Sigmoid colon (tissue), 7 donors: ENCODE data around the gene MVB12B. TPM values are rescaled to one million over a fixed set of nuclear protein-coding genes. Genes with fewer than 3 reads are reported as not detected.

ENCODE experiments used
- DNase-seq: peaks from one replicate; pipeline ENCODE4 v3.0.0-alpha.2; 2019
- H3K27ac ChIP-seq, 4 donors: fragments of 200-600 bp; sonication (generic); one replicate each; pipeline ENCODE4 v1.5.1; 2016 to 2019; ENCODE audit warnings: mild to moderate bottlenecking in 1 of 4
- H3K27me3 ChIP-seq, 3 donors: fragments of 200-600 bp; sonication (generic); one replicate each; pipeline ENCODE4 v1.5.1; 2019; ENCODE audit warnings: mild to moderate bottlenecking in 1 of 3
- H3K36me3 ChIP-seq, 4 donors: fragments of 200-600 bp; sonication (generic); one replicate each; pipeline ENCODE4 v1.5.1; 2016 to 2019
- H3K4me1 ChIP-seq, 4 donors: fragments of 200-600 bp; sonication (generic); one replicate each; pipeline ENCODE4 v1.5.1; 2017 to 2019
- H3K4me3 ChIP-seq, 4 donors: fragments of 200-600 bp; sonication (generic); one replicate each; pipeline ENCODE4 v1.5.1; 2017 to 2019; ENCODE audit warnings: mild to moderate bottlenecking in 2 of 4, moderate library complexity in 1 of 4
- H3K9me3 ChIP-seq, 4 donors: fragments of 200-600 bp in 3 of 4; sonication (generic) in 3 of 4; one replicate each; pipeline versions ENCODE4 v1.5.1 to v1.6.1; 2013 to 2019
- EP300 ChIP-seq, 4 donors: sonication (generic); formaldehyde crosslinking; IDR thresholded peaks; one replicate each; pipeline ENCODE4 v1.6.1; 2017; ENCODE audit warnings: antibody characterized with exemption in 4 of 4
- POLR2A ChIP-seq, 2 donors: fragments of 450-650 bp; IDR thresholded peaks; one replicate each; pipeline ENCODE4 v1.6.1; 2016; ENCODE audit warnings: antibody characterized with exemption in 2 of 2, mild to moderate bottlenecking in 2 of 2, moderate library complexity in 2 of 2
- POLR2AphosphoS5 ChIP-seq, 4 donors: sonication (generic); formaldehyde crosslinking; IDR thresholded peaks; one replicate each; pipeline ENCODE4 v1.6.1; 2017; ENCODE audit warnings: antibody characterized with exemption in 4 of 4
- WGBS, 2 donors: extraction: QIAGEN DNeasy Blood & Tissue Kit; methylation state at CpG; one replicate each; pipeline ENCODE4 v1.1.7; 2013; 5-methylcytosine and 5-hydroxymethylcytosine counted together
- intact Hi-C: fragments of 100-400 bp; cut with DNase I; formaldehyde crosslinking; loops from one replicate; pipeline ENCODE4 v1.15.1; 2023
- polyA plus RNA-seq, 3 donors: library from polyadenylated mRNA; stranded (reverse); fragments of 200-250 nt; gene quantifications; one replicate each; pipeline ENCODE4 v1.2.3, GENCODE V29; 2013
- total RNA-seq, 4 donors: library from RNA; depleted of rRNA; stranded (reverse); fragments of >200 nt; gene quantifications; one replicate each; pipeline ENCODE4 v1.1.0, GENCODE V29; 2016
- TF ChIP-seq, protein P1 (sequence below), 4 experiments: fragments of 450-650 bp in 3 of 4; fragments of 200-600 bp in 1 of 4; IDR thresholded peaks; one replicate each; pipeline ENCODE4 v1.5.1; 2016 to 2019; ENCODE audit warnings: antibody characterized with exemption in 4 of 4, mild to moderate bottlenecking in 3 of 4, moderate library complexity in 2 of 4
- donor health status: healthy with polysubstance abuse.
- donor health status: Bipolar disorder and iron deficiency.
- donor health status: healthy.

Gene MVB12B
- total and polyA plus RNA-seq, 7 donors, result 5.1 to 14.4 (median 12.2) TPM

DNA sequence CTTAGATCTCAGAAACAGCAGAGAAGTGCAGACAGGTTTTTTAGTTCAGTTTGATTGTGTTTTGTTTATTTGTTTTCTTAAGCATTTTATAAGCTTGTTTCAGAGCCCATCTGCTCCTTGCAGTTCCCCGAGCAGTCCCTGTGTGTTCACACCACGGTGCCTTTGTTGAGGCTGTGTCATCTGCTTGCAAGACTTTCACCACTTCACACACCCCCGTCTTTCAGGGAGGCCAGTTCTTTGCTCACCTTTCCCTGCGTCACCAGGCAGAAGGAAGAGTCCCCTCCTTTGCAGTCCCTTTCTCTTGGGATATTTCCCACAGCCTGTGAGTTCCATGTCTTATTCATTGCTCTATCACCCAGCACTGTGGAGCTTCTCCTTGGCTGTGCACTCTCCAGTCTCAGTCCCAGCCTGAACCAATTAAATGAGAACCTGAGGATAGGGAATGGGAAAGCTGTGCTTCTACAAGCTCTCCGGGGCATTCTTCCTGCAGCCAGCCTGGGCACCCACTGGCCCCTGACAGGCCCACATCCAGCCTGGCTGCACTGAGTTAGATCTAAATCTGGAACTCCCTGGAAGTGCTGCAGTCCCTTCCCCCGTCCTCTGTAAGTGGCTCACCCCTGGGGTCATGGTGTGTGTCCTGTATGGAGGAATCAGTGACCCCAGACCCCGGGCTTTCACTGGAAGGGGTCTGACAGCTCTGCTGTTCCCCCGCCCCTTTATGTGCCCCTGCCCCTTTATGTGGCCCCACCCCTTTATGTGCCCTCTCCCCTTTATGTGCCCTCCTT is 5.5 kb downstream of the MVB12B start:
- TF ChIP-seq POLR2AphosphoS5 (IDR thresholded peaks at IDR 0.05) (no peak), EP300 (IDR thresholded peaks at IDR 0.05) (no peak), POLR2A (IDR thresholded peaks at IDR 0.05) (no peak)
- TF ChIP-seq, protein P1, sequence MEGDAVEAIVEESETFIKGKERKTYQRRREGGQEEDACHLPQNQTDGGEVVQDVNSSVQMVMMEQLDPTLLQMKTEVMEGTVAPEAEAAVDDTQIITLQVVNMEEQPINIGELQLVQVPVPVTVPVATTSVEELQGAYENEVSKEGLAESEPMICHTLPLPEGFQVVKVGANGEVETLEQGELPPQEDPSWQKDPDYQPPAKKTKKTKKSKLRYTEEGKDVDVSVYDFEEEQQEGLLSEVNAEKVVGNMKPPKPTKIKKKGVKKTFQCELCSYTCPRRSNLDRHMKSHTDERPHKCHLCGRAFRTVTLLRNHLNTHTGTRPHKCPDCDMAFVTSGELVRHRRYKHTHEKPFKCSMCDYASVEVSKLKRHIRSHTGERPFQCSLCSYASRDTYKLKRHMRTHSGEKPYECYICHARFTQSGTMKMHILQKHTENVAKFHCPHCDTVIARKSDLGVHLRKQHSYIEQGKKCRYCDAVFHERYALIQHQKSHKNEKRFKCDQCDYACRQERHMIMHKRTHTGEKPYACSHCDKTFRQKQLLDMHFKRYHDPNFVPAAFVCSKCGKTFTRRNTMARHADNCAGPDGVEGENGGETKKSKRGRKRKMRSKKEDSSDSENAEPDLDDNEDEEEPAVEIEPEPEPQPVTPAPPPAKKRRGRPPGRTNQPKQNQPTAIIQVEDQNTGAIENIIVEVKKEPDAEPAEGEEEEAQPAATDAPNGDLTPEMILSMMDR (IDR thresholded peaks at IDR 0.05), result no peak
- no peak overlapping the region for H3K27ac ChIP-seq
- H3K27me3 ChIP-seq, result no peaks in the 10 kb centered on the region
- WGBS, 2 donors, result 70 to 80% methylated on average over 8 of the region's 8 CpGs
- H3K4me3 ChIP-seq, result no peak overlapping the region
- intact Hi-C loops, result no loop called here
- peaks cover 0 to 54% (median 32%) of the 10 kb centered on the region in 4 donors for H3K4me1 ChIP-seq
- no peak for DNase-seq
- no peaks in the 10 kb centered on the region for H3K36me3 ChIP-seq
- no peaks in the 10 kb centered on the region for H3K9me3 ChIP-seq

DNA sequence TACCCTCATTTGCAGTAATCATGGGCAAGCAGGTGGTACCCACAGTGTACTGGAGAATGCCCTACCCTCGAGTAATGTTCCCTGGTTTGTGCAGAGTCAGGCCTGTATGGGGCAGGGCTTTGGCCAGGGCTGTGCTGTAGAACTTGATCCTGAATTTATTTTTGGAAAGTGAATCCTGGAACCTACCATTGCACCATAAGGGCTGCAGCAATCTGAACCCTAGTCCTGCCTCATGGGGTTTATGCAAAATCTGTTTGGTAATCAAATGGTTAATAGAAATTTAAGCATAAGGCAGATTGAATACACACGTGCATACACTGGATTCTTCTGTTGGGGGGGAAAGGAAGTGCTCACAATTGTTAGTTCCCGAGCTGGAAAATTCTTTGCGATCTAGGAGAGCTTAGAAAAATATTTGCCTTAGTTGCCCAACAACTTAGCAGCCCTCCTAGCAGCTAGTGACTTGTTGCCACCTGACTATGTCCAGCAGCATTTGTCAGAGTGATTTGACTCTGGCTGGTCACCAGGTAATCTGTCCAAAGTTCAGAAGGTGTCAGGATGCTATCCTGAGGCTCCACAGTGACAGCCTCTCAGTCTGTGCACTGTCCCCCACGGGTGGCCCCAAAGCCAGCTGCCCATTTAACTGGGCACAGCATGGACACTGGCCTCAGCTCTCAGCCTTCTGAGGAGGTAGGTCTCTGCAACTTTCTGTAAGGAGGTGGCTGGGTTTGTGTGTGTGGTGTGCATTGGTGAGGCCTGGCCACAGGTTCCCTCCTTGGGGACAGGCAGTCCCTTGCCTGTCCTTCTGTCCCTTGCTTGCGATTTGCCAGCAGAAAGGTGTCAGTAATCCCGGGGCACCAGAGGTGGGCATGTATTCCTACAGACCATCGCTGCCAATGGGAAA is 8.3 kb downstream of the MVB12B start:
- Histone ChIP-seq H3K36me3 (no peaks in the 10 kb centered on the region), H3K27me3 (no peaks in the 10 kb centered on the region), H3K9me3 (no peaks in the 10 kb centered on the region), H3K4me3 (no peak overlapping the region), H3K4me1 (peaks cover 0 to 41% (median 25%) of the 10 kb centered on the region in 4 donors), H3K27ac (peak overlapping the region in 3 of 4 donors; percentile 20 to 66 (median 26))
- intact Hi-C loops, result no loop called here
- TF ChIP-seq POLR2A (IDR thresholded peaks at IDR 0.05) (no peak), EP300 (IDR thresholded peaks at IDR 0.05) (no peak), POLR2AphosphoS5 (IDR thresholded peaks at IDR 0.05) (no peak)
- TF ChIP-seq, protein P1 (IDR thresholded peaks at IDR 0.05), result no peak
- no peak for DNase-seq
- WGBS, 2 donors, result 43 to 58% methylated on average over 8 of the region's 8 CpGs

DNA sequence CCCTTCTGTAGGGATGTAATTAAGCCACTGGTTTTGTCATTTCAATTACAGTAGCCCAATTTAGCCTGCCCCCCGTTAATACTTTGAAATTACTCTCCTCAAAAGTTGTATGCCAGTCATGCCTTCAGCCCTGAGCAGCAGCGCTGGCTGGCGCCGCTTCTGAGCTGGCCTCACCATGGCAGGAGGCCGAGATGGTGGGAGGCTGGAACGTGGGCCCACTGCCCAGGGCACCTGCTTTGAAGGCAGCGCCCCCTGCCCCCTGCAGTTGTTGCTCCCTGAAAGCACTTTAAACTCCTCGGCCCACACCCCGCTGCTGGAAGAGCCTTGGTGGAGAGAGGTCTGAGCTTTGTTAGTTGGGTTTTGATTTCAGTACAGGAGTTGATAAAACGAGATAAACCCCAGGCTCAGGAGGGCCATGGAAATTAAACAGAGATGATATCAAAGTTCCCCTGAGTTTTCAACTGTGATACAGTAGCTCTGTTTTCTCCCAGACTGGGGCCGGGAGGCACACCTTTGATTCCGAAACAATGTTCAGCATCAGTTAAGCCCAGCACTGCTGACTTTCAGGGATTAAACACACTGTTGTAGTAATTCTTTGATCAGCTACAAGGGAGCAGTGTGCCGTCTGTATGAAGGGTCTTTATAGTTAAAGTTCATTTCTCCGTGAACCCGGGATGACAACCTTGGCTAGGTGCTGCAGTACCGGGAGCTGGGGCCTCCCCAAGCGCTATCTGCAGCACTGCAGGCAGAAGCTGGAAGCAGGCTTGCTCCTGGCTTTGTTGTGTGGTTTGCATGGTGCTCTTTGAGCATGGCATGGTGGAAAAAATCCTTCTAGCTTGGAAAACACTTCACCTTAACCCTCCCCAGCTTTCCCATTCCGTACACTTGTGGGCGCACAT is 9.5 kb downstream of the MVB12B start:
- TF ChIP-seq, protein P1 (IDR thresholded peaks at IDR 0.05), result no peak
- intact Hi-C loops, result no loop called here
- H3K27me3 ChIP-seq, result no peaks in the 10 kb centered on the region
- H3K27ac ChIP-seq, result peak overlapping the region in 2 of 4 donors; percentile 20 to 66
- H3K9me3 ChIP-seq, result no peaks in the 10 kb centered on the region
- WGBS, 2 donors, result 91 to 92% methylated on average over 19 of the region's 19 CpGs
- no peak for DNase-seq
- peaks cover 0 to 10% (median 0%) of the 10 kb centered on the region in 4 donors for H3K36me3 ChIP-seq
- H3K4me1 ChIP-seq, result peaks cover 0 to 42% (median 27%) of the 10 kb centered on the region in 4 donors
- no peak overlapping the region for H3K4me3 ChIP-seq

DNA sequence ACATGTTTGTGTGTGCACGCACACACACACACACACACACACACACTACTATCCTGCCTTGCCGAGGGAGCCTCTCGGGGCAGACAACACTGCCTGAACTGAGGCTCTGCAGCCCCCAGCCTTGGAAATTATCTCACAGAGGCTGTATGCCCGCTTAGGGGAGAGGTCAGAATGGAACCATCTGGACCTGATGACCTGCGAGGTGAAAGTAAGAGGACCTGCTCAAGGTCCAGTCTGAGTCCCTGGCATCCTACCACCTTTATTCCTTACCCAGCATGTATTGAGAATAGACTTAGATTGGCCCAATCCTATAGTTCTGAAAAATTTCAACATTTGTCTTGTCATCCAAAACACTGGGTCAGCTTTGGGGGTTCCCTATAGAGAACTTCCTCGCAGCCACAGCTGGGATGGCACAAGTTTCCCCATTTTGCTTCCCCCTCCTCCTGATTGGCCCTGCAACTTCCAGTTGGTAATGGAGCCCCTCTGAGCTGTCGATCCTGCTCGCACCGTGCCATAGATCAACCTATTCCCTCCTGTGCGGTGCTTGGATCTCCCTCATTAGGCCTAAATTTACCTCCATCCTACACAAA is 10.2 kb downstream of the MVB12B start:
- Histone ChIP-seq H3K27ac (peak overlapping the region in 1 of 4 donors; percentile 66), H3K9me3 (no peaks in the 10 kb centered on the region), H3K4me1 (peaks cover 0 to 50% (median 30%) of the 10 kb centered on the region in 4 donors), H3K4me3 (no peak overlapping the region), H3K27me3 (no peaks in the 10 kb centered on the region), H3K36me3 (peaks cover 0 to 17% (median 0%) of the 10 kb centered on the region in 4 donors)
- TF ChIP-seq, protein P1 (IDR thresholded peaks at IDR 0.05), result no peak
- TF ChIP-seq POLR2AphosphoS5 (IDR thresholded peaks at IDR 0.05) (no peak), POLR2A (IDR thresholded peaks at IDR 0.05) (no peak), EP300 (IDR thresholded peaks at IDR 0.05) (no peak)
- WGBS, 2 donors, result 85 to 88% methylated on average over 10 of the region's 10 CpGs
- intact Hi-C loops, result no loop called here
- no peak for DNase-seq
